HG03575 (cell line): ENCODE results near the gene SLC4A8.

Experiments
- ATAC-seq: cut with Tn5 transposase; IDR thresholded peaks from one replicate; pipeline ENCODE4 v1.9.1; 2021; ENCODE audit not compliant: unreplicated experiment, insufficient number of reproducible peaks, low FRiP score; ENCODE audit errors: extremely low read depth

SLC4A8 gene

DNA sequence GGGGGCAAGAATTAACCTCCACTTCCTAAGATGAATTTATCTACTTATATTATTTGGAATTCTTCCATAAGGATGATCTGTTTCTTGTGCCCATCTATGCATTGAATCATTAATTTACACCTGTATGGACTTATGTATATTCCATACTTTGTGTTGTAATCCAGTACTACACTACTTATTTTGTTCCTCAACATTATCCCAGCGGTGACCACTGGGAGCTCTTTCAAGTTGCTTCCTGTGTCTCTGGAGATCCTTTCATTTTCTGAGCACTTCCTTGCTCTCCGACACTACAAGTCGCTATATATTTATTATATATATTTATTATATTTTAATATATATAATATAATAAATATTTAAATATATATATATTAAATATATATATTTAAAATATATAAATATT is 111.5 kb downstream of the SLC4A8 start:
- ATAC-seq = no peak

DNA sequence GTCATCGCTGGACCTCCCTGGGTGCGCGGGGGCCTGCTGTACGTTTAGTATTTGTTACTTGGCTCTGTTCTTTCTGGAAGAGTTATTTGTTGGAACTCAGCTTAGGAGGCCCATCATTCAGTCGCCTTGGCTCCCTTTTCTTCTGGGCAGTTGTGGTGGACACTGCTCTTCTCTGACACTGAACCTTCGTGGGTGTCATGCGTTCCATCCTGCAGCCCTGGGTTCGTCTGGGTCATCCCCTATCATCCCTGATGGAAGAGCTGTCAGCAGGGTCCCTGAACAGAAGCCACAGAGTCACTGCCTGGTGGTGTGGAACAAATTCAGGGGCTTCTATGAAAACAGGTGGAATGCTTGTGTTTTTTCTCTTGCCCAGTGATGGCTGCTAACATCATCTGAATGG is 113.5 kb downstream of the SLC4A8 start:
- ATAC-seq = no peak

DNA sequence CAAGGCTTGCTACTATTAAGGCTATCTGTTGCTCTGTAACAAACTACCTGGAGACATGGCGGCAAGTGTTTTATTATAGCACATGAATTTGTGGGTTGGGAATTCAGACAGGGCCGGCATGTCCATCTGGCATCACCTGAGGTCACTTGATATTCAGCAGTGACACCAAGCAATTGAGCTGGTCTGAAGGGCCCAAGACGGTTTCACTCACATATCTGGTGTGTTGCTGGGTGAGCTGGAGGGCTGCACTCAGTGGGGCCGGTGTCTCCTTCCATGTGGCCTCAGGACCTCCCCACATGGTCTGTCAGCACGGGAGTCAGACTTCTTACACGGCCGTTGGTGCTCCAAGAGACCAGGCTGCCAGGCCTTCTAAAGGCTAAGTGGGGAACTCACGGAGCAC is 114.0 kb downstream of the SLC4A8 start:
- ATAC-seq = no peak

DNA sequence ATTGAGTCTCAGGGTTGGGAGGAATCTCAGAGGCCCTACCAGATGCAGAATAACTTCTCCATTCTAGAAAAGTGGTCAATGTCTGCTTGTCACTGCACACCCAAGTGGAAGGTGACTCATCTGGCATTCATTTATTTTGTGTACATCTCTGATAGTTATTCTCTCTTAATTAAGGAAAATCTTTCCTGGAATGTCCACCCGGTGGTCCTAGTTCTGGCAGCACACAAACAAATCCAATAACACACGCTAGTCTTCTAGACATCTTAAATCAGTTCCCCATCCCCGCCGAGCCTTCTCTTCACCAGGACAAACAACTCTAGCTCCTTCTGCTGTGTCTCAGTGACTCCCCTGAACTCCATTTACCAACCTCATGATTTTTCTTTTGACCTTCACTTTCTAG is 116.4 kb downstream of the SLC4A8 start:
- no peak for ATAC-seq

DNA sequence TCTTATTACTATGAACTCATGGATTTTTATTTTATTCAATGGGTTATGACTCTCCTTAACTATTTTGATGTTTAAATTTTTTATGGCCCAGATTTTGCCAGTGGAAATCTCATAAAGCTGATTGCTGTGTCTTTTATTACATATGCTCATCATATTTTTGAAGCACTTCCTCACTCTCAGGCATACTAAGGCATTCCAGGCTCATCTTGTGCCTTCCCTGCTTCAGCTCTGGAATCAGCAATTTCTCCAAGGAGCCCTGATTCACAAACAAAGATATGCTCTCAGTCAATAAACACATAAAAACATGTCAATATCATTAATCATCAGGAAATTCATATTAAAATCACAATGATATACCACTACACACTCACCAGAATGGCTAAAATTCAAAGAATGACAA is 121.5 kb downstream of the SLC4A8 start:
- ATAC-seq = no peak

DNA sequence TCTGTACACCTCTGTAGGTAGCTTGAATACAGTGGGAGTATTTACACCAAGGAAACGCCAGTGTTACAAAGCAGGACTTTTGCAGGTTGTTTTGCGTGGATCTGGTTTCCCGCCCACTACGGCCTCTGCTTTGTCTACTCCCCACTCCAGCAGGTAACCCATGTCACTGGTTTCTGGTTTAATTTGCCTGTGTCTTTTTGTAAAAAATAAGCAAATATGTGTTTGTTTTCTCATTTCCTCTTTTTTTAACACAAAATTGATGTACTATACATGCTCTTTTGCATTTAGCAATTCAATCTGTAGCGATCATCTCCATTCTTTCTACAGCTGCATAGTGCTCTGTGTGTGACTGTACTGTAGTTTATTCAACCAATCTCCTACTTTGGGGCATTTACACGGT is 123.0 kb downstream of the SLC4A8 start:
- no peak for ATAC-seq

DNA sequence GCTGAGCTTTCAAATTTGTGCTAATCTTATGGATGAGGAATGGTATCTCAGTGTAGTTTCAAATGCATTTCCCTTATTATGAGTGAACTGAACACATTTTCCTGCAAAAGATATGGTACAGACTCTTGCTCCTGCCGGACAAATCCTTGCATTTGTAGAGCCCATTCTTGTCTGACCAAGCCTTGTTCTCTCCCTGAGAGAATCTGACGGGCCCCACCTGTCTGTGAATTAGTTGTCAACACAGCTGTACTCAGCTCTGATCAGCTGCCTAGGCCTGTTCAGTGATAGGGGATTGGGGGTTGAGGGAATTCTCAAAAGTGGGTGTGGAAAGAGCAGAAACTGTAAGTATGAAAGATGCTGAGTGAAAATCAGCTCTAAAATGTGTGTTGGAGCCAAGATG is 123.6 kb downstream of the SLC4A8 start:
- no peak for ATAC-seq

- ATAC-seq = no peak
These were observed 125.0 kb downstream of the SLC4A8 start for GRCh38 chr12:51549637-51550036.
